ENCODE data around the gene CPNE1.
"Not testable (repeated sequence)": the region's sequence is repeated elsewhere in the genome, so short reads cannot be mapped to it uniquely, and the experiment has no call there.

Gene CPNE1

GRCh38 chr20:35664466-35665206 is at the start of gene CPNE1, which contains the start of gene RBM12:
TSS of gene CPNE1 (minus strand) at chr20:35664900. CDS start at chr20:35632923, 31,977 bp downstream.
TSS of gene RBM12 (minus strand) at chr20:35664900. CDS start at chr20:35655322, 9,578 bp downstream.
- peak; percentile 93 for DNase-seq

GRCh38 chr20:35714127-35714526 is 49.4 kb upstream of the CPNE1 start:
- DNase-seq = no peak

- DNase-seq = not testable (repeated sequence)
Observed at GRCh38 chr20:35713120-35713519, 48.4 kb upstream of the CPNE1 start.

- no peak for DNase-seq
Observed at GRCh38 chr20:35711588-35712209, 47.0 kb upstream of the CPNE1 start.

- DNase-seq = no peak
Observed at GRCh38 chr20:35710884-35711587, 46.3 kb upstream of the CPNE1 start.

GRCh38 chr20:35710039-35710438 is 45.3 kb upstream of the CPNE1 start:
- DNase-seq = no peak

- DNase-seq = no peak
Observed at GRCh38 chr20:35709259-35709658, 44.6 kb upstream of the CPNE1 start.

GRCh38 chr20:35708502-35708901 is 43.8 kb upstream of the CPNE1 start:
- no peak for DNase-seq

GRCh38 chr20:35706591-35707529 is 42.2 kb upstream of the CPNE1 start:
- not testable (repeated sequence) for DNase-seq

GRCh38 chr20:35705894-35706293 is 41.2 kb upstream of the CPNE1 start:
- not testable (repeated sequence) for DNase-seq

- DNase-seq = no peak
Observed at GRCh38 chr20:35704514-35705261, 40.0 kb upstream of the CPNE1 start.

GRCh38 chr20:35702824-35703695 is 38.4 kb upstream of the CPNE1 start:
- no peak for DNase-seq

- DNase-seq = no peak
Observed at GRCh38 chr20:35702051-35702823, 37.5 kb upstream of the CPNE1 start.

GRCh38 chr20:35700625-35701148 is 36.0 kb upstream of the CPNE1 start:
- no peak for DNase-seq

GRCh38 chr20:35699957-35700624 is 35.4 kb upstream of the CPNE1 start:
- no peak for DNase-seq

- peak; percentile 87 for DNase-seq
Observed at GRCh38 chr20:35699127-35699956, 34.6 kb upstream of the CPNE1 start, which contains the start of the genes NFS1 and ROMO1. TSS of gene NFS1 (minus strand) at chr20:35699352. CDS start at chr20:35699288, 64 bp downstream. TSS of gene ROMO1 (plus strand) at chr20:35699405. CDS start at chr20:35699633, 228 bp downstream.

GRCh38 chr20:35698298-35699126 is 33.8 kb upstream of the CPNE1 start:
- DNase-seq = no peak

All from stimulated activated CD4-positive, alpha-beta T cell treated with anti-CD3 and anti-CD28 coated beads, Interleukin-1b, Interleukin-23, amount 100 ng/mL, for 48 hours (primary cell).